ENCODE results near the gene SCYL3. TPM values are rescaled to one million over a fixed set of nuclear protein-coding genes. Genes with fewer than 3 reads are reported as not detected.

SCYL3 gene
- total and polyA plus RNA-seq, 7 donors, result 4.8 to 13.3 (median 9.6) TPM

DNA sequence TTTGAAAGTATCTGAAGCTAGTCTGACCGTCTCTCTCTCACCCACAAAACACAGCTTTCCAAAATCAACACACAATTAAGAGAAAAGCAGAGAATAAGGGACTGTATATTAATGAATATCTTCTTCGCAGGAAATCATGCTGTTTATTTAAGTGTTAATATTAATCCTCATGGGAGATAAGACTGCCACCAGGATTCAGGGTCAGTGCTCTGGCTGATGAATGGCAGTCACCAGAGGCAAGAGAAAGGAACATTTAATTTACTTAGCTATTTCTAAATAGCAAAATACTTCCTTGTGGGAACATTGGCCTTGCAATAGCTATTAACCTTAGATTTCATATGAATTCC lies 2.2 kb downstream of the SCYL3 start:
- 12 to 51% methylated on average over 2 of the region's 2 CpGs for WGBS, 2 donors
- peak overlapping the region in 1 of 4 donors; percentile 0 for H3K27ac ChIP-seq

DNA sequence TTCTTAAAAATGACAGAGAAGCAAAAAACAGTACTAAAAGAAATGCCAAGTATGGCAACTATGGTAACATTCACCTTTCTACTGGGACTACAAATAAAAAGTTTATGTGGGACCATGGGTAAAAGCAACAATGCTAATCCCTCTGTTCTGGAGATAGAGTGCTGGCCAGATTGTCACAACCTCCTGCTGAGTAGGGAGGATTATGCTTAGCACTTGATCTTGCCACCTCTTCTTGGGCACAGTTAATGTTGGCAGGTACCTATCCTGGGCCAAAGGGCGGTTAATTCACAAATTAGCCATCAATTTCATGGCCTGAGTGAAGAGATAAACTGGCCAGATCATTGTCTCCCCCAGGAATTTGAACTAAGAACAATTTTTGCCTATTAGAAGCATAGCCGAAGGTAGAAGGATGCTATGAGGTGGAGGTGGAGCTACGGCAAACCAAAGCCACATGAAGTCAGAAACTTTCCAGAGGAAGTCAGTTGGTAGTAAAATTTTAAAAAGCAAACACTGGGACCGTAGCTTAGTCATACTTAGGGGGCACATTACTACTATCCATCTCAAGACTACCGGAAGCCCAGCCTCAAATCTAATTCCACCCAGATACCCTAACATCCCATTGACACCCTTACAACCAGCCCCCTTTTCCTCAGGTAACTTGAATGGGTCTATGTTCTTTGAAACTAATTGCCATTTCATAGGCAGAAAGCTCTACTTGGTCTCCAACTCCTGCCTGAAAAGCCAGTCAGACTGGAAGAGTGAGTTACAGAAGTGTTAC lies 2.7 kb downstream of the SCYL3 start:
- TF ChIP-seq POLR2AphosphoS5 (IDR thresholded peaks at IDR 0.05) (no peak), POLR2A (IDR thresholded peaks at IDR 0.05) (no peak), EP300 (IDR thresholded peaks at IDR 0.05) (no peak)
- TF ChIP-seq, protein P1, sequence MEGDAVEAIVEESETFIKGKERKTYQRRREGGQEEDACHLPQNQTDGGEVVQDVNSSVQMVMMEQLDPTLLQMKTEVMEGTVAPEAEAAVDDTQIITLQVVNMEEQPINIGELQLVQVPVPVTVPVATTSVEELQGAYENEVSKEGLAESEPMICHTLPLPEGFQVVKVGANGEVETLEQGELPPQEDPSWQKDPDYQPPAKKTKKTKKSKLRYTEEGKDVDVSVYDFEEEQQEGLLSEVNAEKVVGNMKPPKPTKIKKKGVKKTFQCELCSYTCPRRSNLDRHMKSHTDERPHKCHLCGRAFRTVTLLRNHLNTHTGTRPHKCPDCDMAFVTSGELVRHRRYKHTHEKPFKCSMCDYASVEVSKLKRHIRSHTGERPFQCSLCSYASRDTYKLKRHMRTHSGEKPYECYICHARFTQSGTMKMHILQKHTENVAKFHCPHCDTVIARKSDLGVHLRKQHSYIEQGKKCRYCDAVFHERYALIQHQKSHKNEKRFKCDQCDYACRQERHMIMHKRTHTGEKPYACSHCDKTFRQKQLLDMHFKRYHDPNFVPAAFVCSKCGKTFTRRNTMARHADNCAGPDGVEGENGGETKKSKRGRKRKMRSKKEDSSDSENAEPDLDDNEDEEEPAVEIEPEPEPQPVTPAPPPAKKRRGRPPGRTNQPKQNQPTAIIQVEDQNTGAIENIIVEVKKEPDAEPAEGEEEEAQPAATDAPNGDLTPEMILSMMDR (IDR thresholded peaks at IDR 0.05), result no peak
- Histone ChIP-seq H3K36me3 (peaks cover 0 to 26% (median 2%) of the 10 kb centered on the region in 4 donors), H3K9me3 (no peaks in the 10 kb centered on the region), H3K27ac (peak overlapping the region in 1 of 4 donors; percentile 0), H3K27me3 (no peaks in the 10 kb centered on the region), H3K4me1 (peaks cover 0 to 34% (median 20%) of the 10 kb centered on the region in 4 donors), H3K4me3 (no peak overlapping the region)
- no peak for DNase-seq
- 14 to 33% methylated on average over 5 of the region's 5 CpGs for WGBS, 2 donors
- intact Hi-C loops (cut with DNase I), result loop anchor here (5.0 kb wide), 2 partner anchors 99 to 404 kb away; partner anchors contain the start of genes METTL18 and SLC19A2

More for the DNA sequence above, 2.2 kb downstream of the SCYL3 start:
- Histone ChIP-seq H3K4me3 (no peak overlapping the region), H3K4me1 (peaks cover 0 to 30% (median 20%) of the 10 kb centered on the region in 4 donors), H3K27me3 (no peaks in the 10 kb centered on the region), H3K9me3 (no peaks in the 10 kb centered on the region), H3K36me3 (peaks cover 0 to 20% (median 2%) of the 10 kb centered on the region in 4 donors)
- intact Hi-C loops (cut with DNase I), result loop anchor here (5.0 kb wide), 2 partner anchors 99 to 404 kb away; partner anchors contain the start of genes METTL18 and SLC19A2
- DNase-seq, result no peak
- TF ChIP-seq, protein P1 (IDR thresholded peaks at IDR 0.05), result no peak
- TF ChIP-seq POLR2A (IDR thresholded peaks at IDR 0.05), result no peak
- TF ChIP-seq EP300 (IDR thresholded peaks at IDR 0.05), result no peak
- no peak for TF ChIP-seq POLR2AphosphoS5 (IDR thresholded peaks at IDR 0.05)

DNA sequence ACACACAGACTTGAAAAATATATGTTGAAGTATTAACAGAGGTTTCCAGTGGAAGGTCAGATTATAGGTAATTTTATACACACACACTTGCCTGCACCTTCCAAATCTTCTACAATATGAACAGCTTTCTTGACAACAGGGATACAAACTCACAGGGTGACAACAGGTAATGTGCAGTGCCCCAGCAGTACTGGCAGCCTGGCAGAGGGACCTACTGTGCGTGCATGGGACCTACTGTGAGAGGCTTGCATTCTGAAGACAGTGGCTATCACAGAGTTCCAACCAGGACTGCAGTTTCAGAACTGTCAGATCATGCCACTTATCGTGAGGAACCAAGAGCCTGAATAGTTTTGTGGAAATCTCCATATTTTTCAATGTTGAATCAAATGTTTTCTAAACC lies 3.8 kb downstream of the SCYL3 start:
- Histone ChIP-seq H3K36me3 (peaks cover 0 to 32% (median 2%) of the 10 kb centered on the region in 4 donors), H3K27me3 (no peaks in the 10 kb centered on the region), H3K4me1 (peaks cover 0 to 37% (median 20%) of the 10 kb centered on the region in 4 donors), H3K27ac (no peak overlapping the region), H3K9me3 (no peaks in the 10 kb centered on the region), H3K4me3 (no peak overlapping the region)
- TF ChIP-seq EP300 (IDR thresholded peaks at IDR 0.05), result no peak
- intact Hi-C loops (cut with DNase I), result loop anchor here (5.0 kb wide), 2 partner anchors 98 to 403 kb away; partner anchors contain the start of genes METTL18 and SLC19A2
- no peak for DNase-seq
- 93 to 96% methylated on average over 2 of the region's 2 CpGs for WGBS, 2 donors

DNA sequence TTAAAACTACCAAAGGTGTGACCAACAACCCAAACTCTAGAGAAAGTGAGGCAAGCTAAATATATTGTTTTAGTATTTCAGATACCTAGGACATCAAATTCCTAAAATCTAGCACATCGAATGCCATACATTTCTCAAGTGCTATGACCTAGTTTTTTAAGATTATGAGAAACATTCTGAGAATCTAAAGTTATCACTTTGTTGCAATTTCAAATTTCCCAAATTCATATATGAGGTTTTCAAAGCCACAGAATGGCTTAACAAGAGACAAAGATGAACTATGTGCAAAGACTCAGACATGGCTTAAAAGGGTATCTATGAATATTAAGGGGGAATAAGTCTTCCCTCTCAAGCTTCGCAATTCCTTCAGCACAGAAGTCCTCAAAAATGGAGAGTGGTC lies 6.8 kb downstream of the SCYL3 start:
- WGBS, 2 donors, result 92 to 96% methylated on average over 2 of the region's 2 CpGs
- H3K36me3 ChIP-seq, result peaks cover 0 to 50% (median 2%) of the 10 kb centered on the region in 4 donors

DNA sequence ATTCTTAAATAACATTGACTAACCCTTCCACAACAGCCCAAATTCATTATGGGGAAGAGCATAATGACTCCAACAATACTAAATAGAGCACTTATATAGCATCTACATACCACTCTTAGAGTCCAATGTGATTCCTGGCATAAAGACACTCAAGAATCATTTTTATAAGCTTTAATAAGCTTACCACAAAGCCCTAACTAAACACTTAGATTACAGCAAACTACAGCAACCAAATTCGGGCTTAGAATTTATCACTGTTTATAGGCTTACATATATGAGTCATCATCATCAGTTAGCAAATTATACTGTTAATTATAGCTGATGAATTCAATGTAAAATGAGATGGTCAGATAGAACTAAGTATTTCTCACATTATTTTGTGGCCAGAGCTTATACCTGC lies 7.3 kb downstream of the SCYL3 start:
- no peak for DNase-seq
- WGBS, 2 donors, result 10 to 59% methylated on average over 1 of the region's 1 CpG
- Histone ChIP-seq H3K9me3 (no peaks in the 10 kb centered on the region), H3K27me3 (no peaks in the 10 kb centered on the region), H3K4me3 (no peak overlapping the region), H3K27ac (peak overlapping the region in 1 of 4 donors; percentile 4), H3K36me3 (peaks cover 0 to 54% (median 2%) of the 10 kb centered on the region in 4 donors), H3K4me1 (peaks cover 0 to 25% (median 7%) of the 10 kb centered on the region in 4 donors)
- intact Hi-C loops (cut with DNase I), result no loop called here
- no peak for TF ChIP-seq POLR2AphosphoS5 (IDR thresholded peaks at IDR 0.05)
- no peak for TF ChIP-seq POLR2A (IDR thresholded peaks at IDR 0.05)
- TF ChIP-seq, protein P1 (IDR thresholded peaks at IDR 0.05), result no peak
- TF ChIP-seq EP300 (IDR thresholded peaks at IDR 0.05), result no peak

More for the DNA sequence above, 6.8 kb downstream of the SCYL3 start:
- intact Hi-C loops (cut with DNase I), result no loop called here
- no peak overlapping the region for H3K4me3 ChIP-seq
- TF ChIP-seq, protein P1 (IDR thresholded peaks at IDR 0.05), result no peak
- no peak for TF ChIP-seq EP300 (IDR thresholded peaks at IDR 0.05)
- no peak for TF ChIP-seq POLR2AphosphoS5 (IDR thresholded peaks at IDR 0.05)
- no peak for TF ChIP-seq POLR2A (IDR thresholded peaks at IDR 0.05)
- H3K27ac ChIP-seq, result peak overlapping the region in 1 of 4 donors; percentile 4
- no peaks in the 10 kb centered on the region for H3K27me3 ChIP-seq
- peaks cover 0 to 30% (median 11%) of the 10 kb centered on the region in 4 donors for H3K4me1 ChIP-seq
- H3K9me3 ChIP-seq, result no peaks in the 10 kb centered on the region
- DNase-seq, result no peak
